Measurements from ENCODE around the gene CHMP1A. TPM values are rescaled to one million over a fixed set of nuclear protein-coding genes. Genes with fewer than 3 reads are reported as not detected.

CHMP1A gene
- 59.7 and 62.4 TPM in 2 replicates for total RNA-seq (2022)
- Bru-seq, nascent RNA, result percentile 61 among the genes with signal in this experiment
- BruChase-seq, experiment 1, labeled RNA remaining after a 6-hour chase, result percentile 84 among the genes with signal in this experiment
- percentile 73 among the genes with signal in this experiment for BruChase-seq, experiment 2, labeled RNA remaining after a 2-hour chase
- long read RNA-seq, transcript CHMP1A-202 (6 exons, 2,295 nt), result major isoform, 11 of 456 reads
- long read RNA-seq, partial matches to known transcripts, result 3 of 456 reads
- long read RNA-seq, other reads (novel, unspliced or antisense), result 441 of 456 reads

DNA sequence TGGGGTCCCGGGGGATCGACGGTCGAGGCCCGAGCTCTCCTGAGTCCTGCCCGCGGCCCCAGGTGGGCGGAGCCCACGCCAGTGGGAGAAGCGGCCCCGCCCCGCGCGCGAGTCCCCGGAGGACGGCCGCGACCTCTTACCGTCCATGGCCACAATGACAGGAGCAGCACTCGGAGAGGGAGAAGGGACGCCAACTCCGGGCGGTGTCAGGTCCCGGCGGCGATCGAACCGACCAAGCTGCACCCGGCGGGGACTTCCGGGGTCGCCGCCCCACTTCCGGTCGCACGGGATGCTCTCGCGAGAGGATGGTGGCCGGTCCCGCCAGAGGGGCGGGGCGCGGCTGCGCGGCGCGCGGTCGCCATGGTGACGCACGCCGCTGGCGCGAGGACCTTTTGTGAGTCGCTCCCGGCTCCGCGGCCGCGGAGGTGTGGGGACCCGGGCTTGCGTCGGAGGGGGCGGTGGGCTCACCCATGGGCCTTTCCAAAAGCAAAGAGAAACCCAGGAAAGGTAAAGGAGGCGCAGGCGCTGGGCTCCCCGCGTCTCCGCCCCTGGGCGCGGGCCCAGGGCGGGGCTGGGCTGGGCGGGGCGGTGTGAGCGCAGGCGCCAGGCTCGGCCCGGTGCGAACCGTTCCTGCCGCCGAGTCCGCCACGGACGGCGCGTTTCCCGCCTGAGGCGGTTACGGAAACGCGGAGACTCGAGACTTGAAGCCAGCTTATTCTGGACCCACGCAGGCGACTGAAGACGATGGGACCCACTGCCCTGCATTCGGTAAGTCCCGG lies at the start of gene CHMP1A, which contains the start of gene SPATA33:
TSS of gene CHMP1A (minus strand) at position 267 of the 779 bp plus-strand sequence. CDS start at position 147, 120 bp downstream.
TSS of gene SPATA33 (plus strand) at position 395 of the 779 bp plus-strand sequence. CDS start at position 471, 76 bp downstream.
- Mint-ChIP-seq H3K9me3 (ENCODE audit: unreplicated experiment) (no peaks in the 10 kb centered on the region), H3K36me3 (ENCODE audit: insufficient read depth, unreplicated experiment) (peaks cover 46% of the 10 kb centered on the region), H3K27me3 (ENCODE audit: insufficient read depth, unreplicated experiment) (no peaks in the 10 kb centered on the region), H3K27ac (ENCODE audit: low read depth, unreplicated experiment) (peak within 1 kb of the TSS; percentile 85), H3K4me1 (ENCODE audit: insufficient read depth, unreplicated experiment) (peaks cover 7% of the 10 kb centered on the region), H3K4me3 (ENCODE audit: unreplicated experiment) (peak within 1 kb of the TSS; percentile 89)
- TF ChIP-seq, protein P1, sequence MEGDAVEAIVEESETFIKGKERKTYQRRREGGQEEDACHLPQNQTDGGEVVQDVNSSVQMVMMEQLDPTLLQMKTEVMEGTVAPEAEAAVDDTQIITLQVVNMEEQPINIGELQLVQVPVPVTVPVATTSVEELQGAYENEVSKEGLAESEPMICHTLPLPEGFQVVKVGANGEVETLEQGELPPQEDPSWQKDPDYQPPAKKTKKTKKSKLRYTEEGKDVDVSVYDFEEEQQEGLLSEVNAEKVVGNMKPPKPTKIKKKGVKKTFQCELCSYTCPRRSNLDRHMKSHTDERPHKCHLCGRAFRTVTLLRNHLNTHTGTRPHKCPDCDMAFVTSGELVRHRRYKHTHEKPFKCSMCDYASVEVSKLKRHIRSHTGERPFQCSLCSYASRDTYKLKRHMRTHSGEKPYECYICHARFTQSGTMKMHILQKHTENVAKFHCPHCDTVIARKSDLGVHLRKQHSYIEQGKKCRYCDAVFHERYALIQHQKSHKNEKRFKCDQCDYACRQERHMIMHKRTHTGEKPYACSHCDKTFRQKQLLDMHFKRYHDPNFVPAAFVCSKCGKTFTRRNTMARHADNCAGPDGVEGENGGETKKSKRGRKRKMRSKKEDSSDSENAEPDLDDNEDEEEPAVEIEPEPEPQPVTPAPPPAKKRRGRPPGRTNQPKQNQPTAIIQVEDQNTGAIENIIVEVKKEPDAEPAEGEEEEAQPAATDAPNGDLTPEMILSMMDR (IDR thresholded peaks at IDR 0.05; ENCODE audit: unreplicated experiment), result no peak
- TSS peak; percentile 67 for BruUV-seq (replicated peaks)
- ChIA-PET CTCF (interaction anchor here (0.6 to 0.7 kb wide), 3 partner anchors 9 to 364 kb away, joined by 3 to 4 read pairs (median 3); no protein-coding TSS in a partner anchor), POLR2A (interaction anchor here (0.7 to 3.3 kb wide), 12 partner anchors 13 to 871 kb away, joined by 3 to 25 read pairs (median 4); partner anchors contain the start of genes APRT, CDK10 and SPATA2L)
- DNase-seq (ENCODE audit: unreplicated experiment), result peak; percentile 84
- intact Hi-C loops (cut with micrococcal nuclease), result no loop called here

DNA sequence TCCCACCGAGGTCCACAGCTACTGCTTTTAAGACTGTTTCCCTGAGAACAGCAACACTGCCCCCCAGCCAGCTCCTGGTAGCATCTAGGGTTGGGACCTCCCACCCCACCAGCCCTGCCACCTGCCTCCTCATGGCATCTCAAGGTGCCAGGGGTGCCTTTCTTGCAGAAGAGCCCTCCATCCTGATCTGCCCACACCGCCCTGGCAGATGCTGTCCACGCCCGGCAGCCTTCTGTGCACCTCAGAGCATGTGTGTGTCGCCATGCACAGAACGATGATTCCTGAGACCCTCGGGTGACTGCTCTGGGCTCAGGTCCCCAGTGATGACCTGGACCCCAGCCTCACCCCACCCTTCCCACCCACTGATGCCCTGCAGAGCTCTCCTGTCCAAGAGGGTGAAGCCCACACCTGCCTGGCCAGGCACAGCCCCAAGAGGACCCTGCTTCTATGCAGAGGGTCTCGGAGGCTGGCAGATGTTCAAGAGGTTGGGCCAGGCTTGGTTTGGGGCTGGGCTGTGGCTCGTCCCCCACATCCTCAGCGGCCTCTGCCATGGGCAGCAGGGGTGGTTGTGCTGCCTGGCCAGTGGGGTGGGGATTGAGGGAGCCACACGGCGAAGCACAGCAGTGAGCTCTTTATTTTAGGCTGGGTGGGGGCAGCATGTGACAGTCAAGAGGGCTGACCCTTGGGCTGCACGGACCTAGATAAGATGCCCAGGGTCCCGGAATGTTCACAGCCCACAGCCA lies 49.2 kb upstream of the CHMP1A start:
- intact Hi-C loops (cut with micrococcal nuclease), result no loop called here
- Mint-ChIP-seq H3K36me3 (ENCODE audit: insufficient read depth, unreplicated experiment) (no peaks in the 10 kb centered on the region), H3K4me1 (ENCODE audit: insufficient read depth, unreplicated experiment) (no peaks in the 10 kb centered on the region), H3K4me3 (ENCODE audit: unreplicated experiment) (no peak overlapping the region), H3K27ac (ENCODE audit: low read depth, unreplicated experiment) (no peak overlapping the region), H3K27me3 (ENCODE audit: insufficient read depth, unreplicated experiment) (no peaks in the 10 kb centered on the region), H3K9me3 (ENCODE audit: unreplicated experiment) (no peaks in the 10 kb centered on the region)
- DNase-seq (ENCODE audit: unreplicated experiment), result no peak
- CTCF ChIA-PET, result interaction anchor here (0.8 to 1.5 kb wide), 11 partner anchors 8 to 217 kb away, joined by 3 to 10 read pairs (median 4); partner anchors contain the start of gene TUBB3
- BruUV-seq (replicated peaks), result no TSS peak
- POLR2A ChIA-PET, result interaction anchor here (0.6 to 6.1 kb wide), 4 partner anchors 8 to 19 kb away, joined by 3 to 40 read pairs (median 4); partner anchors contain the start of gene VPS9D1
- TF ChIP-seq, protein P1 (IDR thresholded peaks at IDR 0.05; ENCODE audit: unreplicated experiment), result no peak

GRCh38 chr16:89705006-89705405 lies 47.5 kb upstream of the CHMP1A start:
- Mint-ChIP-seq H3K27me3 (ENCODE audit: insufficient read depth, unreplicated experiment) (no peaks in the 10 kb centered on the region), H3K27ac (ENCODE audit: low read depth, unreplicated experiment) (no peak overlapping the region), H3K4me3 (ENCODE audit: unreplicated experiment) (no peak overlapping the region), H3K36me3 (ENCODE audit: insufficient read depth, unreplicated experiment) (peaks cover 3% of the 10 kb centered on the region), H3K4me1 (ENCODE audit: insufficient read depth, unreplicated experiment) (no peaks in the 10 kb centered on the region), H3K9me3 (ENCODE audit: unreplicated experiment) (no peaks in the 10 kb centered on the region)
- BruUV-seq (replicated peaks), result no TSS peak
- ChIA-PET CTCF (interaction anchor here (0.5 to 1.4 kb wide), 5 partner anchors 27 to 156 kb away, joined by 3 to 5 read pairs (median 4); no protein-coding TSS in a partner anchor), POLR2A (interaction anchor here (0.9 to 6.1 kb wide), 3 partner anchors 14 to 38 kb away, joined by 3 to 40 read pairs (median 6); partner anchors contain the start of gene VPS9D1)
- intact Hi-C loops (cut with micrococcal nuclease), result no loop called here
- no peak for DNase-seq (ENCODE audit: unreplicated experiment)
- TF ChIP-seq, protein P1 (IDR thresholded peaks at IDR 0.05; ENCODE audit: unreplicated experiment), result no peak

All from MCF 10A (cell line).